ENCODE data around the gene CLCNKA.
"Not testable (repeated sequence)": the region's sequence is repeated elsewhere in the genome, so short reads cannot be mapped to it uniquely, and the experiment has no call there.

The CLCNKA gene

DNA sequence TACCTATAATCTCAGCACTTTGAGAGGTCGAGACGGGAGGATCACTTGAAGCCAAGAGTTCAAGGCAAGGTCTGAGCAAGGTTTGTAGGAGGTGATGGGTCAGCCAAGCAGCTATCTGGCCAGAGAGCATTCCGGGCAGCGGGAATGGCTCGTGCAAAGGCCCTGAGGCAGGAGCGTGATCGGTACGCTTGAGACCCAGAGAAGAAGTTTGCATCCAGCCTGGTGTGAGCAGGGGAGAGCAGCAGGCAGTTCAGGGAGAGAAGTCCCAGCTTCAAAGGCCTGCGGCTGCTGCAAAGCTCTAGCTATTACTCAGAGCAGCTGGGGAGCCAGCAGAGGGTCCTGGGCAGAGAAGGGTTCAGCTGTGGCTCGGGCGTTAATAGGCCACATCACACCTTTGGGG, 22.9 kb upstream of the CLCNKA start:
- no peak for DNase-seq

DNA sequence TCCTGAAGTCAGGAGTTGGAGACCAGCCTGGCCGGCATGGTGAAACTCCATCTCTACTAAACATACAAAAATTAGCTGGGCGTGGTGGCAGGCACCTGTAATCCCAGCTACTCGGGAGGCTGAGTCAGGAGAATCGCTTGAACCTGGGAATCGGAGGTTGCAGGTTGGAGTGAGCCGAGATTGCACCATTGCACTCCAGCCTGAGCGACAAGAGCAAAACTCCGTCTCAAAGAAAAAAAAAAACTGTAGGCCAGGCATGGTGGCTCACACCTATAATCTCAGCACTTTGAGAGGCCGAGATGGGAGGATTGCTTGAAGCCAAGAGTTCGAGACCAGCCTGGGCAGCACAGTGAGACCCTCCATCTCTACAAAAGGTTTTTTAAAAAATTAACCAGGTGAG, 20.6 kb upstream of the CLCNKA start:
- DNase-seq: not testable (repeated sequence)

DNA sequence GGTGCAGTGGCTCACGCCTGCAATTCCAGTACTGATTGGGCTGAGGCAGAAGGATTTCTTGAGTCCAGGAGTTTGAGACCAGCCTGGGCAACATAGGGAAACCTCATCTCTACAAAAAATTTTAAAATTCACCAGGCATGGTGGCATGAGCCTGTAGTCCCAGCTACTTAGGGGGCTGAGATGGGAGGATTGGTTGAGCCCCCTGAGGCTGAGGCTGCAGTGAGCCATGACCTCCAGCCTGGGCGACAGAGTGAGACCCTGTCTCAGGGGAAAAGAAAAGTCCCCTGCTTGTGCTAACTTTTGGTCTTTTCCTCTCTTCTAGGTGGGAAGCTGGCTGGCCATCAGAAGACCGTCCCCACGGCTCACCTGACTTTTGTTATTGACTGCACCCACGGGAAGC, 16.2 kb upstream of the CLCNKA start:
- DNase-seq: no peak

DNA sequence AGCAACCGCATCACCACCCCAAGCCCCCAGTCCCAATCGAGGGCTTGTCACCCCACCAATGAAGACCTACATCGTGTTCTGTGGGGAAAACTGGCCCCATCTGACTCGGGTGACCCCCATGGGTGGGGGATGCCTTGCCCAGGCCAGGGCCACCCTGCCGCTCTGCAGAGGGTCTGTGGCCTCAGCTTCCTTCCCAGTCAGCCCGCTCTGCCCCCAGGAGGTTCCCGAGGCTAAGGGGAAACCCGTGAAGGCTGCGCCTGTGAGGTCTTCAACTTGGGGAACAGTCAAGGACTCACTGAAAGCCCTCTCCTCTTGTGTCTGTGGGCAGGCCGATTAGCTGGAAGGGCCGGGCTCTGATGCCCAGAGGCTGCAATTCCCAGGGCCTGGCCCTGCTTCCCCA, 15.8 kb upstream of the CLCNKA start:
- no peak for DNase-seq

DNA sequence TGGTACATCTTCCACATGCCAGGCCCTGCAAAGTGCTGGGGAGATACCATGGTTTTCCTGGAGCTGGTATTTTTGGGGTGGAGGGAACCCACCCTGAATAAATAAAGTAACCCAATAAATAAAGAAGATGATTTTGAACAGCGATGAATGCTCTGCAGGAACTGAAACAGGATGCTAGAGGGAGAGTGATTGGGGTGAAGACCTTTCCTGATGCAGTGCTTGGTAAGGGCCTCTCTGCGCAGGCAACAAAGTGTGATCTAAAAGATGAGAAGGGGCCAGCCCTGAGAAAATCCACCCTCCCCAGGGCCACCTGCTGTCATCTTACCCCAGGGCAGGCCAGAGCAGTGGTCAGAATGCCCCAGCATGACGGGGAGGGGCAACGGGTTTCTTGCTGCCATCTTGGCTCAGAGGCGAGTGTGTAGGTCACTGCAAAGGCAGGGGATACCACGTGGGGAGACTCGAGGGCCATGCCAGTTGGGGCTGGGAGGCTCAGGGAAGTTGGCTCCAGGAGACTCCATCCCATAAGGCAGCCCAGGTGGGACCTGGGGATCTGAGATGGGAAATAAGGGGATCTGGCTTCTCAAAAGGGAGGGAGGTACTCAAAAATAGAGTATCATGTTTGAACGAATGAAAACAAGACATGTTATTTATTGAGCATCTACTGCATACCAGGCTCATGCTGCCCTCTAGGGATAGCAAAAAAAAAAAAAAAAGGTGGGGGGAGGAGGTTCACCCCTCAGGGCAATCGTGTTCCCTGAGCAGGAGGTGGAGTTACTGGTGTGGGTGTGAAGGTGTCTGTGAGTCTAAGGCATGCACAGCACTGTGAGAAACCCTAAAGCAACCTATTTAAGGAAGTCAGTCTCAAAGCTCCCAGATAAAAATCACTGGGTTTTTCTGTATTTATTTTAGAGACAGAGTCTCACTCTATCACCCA, 15.0 kb upstream of the CLCNKA start:
- no peak for DNase-seq

DNA sequence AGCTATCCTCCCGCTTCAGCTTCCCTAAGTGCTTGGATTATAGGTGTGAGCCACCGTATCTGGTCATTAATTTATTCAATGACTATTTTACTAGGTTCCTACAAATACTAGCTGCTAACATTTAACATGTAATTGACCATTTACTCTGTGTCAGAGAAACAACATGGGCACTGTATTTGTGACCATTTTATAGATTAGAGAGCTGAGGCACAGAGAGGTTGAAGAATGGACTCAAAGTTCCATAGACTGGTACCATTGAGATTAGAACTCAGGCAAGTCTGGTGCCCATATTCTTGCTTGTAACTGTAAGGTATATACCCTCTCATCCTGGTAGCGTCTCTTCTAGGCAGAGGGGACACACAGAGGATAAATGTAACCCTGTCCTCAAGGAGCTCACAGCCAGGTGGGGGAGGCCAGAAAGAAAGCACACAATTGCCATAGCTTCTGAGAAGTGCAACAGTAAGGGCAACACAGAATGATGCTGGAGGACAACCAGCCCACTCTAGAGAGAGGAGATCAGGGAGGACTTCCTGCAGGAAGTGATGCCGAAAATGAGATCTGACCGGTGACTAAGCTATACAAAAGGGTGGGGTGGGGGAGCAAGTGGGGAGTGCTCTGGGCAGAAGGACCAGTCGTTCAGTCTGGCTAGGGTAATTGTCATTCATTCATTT, 14.0 kb upstream of the CLCNKA start:
- DNase-seq: no peak

DNA sequence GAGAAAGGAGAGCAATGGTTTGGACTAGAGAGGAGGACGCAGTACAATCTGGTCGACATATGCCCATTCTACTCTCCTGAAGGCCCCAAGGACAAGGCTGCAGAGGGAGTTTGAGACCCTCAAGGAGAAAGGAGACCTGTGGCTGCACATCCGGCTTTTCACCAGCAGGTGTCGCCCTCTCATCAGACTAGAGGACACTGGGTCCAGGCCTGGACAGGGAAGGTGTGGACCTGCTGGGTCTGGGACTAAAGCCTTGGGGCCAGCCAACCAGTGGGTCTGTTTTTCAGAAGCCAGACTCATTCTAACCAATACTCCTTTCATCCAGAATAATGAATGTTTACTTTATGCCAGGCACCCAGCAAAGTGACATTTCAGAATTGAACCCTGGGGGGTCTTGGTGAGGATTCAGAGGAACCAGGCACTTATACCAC, 12.8 kb upstream of the CLCNKA start:
- DNase-seq: peak; percentile 7

DNA sequence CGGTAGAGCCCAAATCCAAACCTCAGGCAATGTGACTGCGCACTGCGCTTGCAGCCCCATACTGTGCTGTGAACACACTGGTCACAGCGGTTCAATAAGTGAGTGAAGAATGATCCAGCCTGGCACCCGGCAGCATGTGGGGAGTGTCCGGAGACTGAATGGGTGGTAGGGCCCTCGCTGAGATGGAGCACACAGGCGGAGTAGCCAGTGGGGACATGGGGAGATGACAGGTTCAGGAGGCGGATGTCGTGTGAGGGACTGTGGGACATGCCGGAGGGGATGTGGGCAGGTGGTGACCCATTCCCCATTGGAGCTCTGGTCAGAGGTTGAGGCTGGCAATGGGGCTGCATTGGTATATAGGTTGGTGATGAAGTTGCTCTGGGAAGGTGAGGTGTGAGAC, 12.2 kb upstream of the CLCNKA start:
- no peak for DNase-seq

DNA sequence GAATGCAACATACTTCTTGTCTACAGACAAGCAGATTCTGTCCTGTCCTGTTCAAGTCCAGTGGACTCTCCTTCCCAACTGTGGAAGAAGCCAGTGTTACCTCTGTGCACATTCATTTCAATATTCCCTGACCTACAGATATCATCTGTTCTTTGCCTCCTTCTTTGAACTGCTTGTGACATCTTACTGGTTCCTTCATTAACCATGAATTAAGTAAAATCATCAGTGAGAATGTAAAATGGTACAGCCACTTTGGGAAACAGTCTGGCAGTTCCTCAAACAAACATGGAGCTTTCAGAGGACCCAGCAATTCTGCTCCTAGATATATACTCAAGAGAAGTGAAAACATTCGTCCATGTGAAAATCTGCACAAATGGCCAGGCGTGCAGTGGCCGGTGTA, 11.0 kb upstream of the CLCNKA start:
- no peak for DNase-seq

DNA sequence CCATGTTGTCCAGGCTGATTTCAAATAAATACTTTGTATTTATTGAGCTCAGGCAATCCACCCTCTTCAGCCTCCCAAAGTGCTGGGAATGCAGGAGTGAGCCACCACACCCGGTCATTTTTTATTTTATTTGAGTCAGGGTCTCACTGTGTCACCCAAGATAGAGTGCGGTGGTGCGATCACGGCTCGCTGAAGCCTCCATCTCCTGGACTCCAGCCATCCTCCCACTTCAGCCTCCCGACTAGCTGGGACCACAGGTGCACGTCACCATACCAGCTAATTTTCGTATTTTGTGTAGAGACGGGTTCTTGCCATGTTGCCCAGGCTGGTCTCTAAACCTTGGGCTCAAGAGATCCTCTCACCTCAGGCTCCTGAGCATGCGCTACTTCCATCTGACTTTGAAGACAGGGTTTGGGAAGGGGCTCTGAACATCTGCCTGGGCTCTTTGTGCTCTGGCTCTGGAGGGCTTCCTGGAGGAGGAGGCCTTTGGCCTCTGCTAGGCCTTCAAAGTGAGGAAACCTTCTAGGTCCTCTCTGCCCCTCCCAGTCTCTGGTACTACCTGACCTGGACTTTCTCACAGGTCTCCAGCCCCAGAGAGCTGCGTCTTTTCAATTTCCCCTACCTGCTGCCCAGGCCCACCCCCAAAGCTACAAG, 9.8 kb upstream of the CLCNKA start:
- no peak for DNase-seq

DNA sequence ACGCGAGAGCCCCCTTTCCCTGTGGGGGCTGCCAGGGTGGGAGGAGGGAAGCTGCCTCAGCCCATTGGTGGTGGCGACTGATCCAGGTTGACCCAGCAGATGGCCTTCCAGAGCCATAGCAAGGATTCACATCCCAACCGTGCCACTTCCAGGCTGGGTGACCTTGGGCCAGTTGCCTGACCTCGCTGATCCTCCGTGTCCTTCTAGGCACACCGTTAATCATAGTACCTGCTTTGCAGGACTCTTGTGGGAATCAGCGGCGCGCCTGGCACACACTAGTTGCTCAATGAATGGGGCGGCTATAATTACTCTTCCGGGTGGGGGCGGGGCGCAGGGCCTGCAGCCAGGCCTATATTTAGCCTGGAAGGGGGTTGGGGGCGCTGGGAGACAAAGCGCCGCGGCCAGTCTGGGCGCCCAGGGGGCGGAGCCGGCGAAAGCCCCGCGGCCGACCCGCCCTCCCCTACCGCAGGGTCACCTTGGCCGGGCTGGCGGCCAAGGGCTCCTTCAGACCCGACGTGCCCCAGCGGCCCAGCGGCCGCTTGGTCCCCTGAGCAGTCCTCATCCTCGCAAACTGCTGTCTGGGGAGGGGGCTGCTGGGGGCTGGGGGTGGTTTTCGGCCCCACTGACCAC, 9.1 kb upstream of the CLCNKA start:
- DNase-seq: no peak

DNA sequence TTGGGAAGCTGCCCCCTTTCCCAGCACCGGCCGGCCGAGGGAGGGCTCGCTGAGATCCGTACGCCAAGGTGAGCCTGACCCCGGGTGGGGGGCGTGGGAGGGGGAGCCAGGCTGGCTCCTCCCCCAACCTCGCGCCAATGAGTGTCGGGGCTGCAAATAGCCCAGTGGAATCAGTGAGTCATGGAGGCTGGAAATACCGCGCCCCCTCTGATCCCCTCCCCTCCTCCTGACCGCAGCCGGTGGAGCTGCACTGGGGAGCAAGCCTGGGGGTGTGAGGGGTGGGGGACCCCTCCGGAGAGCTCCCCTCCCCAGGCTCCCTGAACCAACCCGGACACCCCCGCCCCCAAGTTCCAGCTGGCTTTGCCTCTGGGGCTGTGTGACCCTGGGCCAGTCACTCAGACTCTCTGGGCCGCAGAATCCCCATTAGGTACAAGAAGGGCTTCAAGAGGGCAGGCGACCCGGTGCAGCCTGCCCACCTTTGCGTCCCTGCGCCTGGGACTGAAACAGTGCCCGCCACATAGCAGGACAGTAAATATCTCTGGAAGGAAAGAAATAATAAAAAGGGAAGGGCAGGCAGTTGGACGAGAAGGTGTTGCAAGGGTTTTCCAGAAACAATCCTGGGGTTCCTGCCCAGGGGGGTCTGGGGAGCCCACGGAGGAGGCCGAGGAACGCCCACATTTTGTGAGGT, 8.5 kb upstream of the CLCNKA start:
- no peak for DNase-seq

DNA sequence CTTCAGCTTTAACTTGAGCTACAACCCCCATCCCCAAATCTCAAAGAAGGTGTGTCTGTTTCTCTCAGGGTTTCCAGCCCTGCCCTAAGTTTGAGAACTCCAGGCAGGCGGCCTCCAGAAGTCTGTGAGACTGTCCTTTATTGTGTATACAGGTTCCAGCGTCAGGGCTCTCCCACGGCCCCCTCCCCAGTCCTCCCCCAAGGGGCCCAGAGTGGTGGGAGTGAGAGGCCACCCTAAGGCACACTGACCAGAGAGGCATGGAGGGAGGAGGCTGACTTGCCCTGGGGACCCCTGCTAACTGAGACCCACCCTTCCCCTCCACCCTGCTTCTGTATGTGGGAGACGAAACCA, 8.0 kb upstream of the CLCNKA start:
- no peak for DNase-seq

DNA sequence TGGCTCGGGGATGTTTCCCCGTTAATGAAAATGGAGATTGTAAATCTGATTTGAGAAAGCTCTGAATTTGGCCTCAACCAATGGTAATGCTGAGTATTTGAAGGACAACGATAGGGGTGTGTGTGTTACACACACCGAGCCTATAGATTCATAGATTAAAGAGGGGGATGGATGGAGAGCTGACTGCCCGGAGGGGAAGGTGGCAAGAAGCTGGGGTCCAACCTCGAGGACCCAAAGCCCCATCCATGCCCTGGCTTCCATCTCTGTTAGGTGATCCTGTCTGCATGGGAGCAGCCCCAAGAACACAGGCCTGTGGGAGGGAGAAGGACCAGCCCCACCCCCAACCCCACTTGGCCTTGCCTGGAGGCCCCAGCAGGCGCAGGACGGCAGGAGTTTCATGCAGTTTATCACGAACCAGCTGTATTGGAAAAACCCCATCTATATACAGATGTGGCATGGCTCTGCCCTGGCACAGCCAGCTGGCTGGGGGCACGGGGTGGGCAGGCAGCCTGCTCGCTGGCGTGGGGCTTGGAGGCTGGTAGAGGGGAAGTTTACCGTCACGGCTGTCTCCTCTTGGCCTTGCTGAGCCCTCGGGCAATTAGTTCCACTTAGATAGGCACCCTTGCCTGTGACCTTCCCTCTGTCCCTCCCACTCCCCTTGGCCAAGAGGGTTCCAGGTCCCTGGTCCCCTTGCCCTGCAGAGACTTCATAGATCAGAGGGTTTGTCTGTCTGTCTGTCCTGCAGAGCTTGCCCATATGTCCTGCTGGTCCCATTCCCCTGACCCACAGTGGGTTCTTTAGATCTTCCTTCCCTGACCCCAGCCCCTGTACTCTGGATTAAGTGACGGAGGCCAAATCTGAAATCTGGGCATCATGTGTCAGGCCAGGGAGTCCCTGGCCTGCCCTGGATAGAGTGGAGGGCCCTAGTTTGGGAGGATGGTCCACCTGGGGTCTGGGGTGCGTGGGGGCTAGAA, 7.0 kb upstream of the CLCNKA start:
- DNase-seq: no peak

DNA sequence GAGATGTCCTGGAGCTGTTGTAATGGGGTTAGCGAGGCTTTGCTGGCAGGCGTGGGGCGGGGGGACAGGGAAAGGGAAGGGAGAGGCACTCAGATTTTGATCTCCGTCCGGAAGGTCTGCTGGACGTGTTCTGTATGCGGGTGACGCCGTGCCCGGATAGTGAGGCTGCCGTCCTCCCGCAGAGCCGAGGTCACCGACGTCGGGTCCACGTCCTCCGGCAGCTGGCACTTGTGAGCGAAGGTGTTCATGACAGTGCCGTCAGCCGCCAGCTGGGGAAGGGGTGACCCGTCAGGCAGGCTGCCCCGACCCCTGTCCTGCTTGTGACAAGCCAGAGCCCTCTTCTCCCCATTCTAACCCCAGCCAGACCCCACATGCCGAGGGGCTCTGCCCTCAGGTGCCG, 6.3 kb upstream of the CLCNKA start:
- DNase-seq: no peak

DNA sequence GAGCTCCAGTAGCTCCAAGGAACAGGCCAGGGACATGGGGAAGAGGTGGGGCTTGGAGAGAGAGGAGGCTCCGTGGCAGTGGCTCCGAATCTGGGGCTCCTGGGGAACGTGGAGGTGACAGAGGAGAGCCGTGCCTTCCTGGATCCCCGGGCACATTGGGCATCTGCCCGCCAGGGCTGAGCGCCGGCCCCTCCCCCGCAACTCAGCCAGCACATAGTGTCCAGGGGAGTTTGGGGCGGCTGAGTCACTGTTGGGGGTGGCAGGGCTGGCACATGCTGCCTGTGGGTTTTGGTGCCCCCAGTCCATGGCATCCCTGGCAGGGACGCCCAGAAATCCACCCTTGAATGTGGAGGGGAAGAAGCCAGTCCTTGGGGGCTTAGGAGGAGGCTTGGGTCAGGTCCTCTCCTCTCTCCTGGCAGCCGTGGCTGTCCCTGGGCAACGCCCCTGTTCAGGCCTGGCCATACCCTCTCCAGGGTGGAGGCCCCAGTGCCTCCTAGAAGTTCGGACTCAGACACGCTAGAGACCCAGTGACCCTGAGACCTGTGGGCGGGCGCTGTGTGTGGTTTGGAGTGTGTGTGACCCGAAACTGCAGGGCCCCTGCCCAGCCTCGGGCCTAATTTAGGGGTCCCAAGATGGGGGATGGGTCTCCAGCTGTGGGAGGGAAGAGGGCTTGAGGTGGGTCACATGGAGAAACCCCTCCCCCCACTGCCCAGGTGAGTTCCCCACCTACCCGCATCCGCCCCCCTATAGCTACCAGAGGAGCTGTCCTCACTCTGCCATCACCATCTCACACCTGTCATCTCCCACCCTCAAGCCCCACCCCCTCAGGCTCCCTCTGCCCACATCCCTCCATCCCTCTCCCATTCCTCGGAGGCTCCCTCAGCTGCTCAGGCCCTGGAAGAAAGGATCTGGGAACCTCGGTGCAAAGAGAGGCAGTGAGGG, 5.6 kb upstream of the CLCNKA start:
- DNase-seq: no peak

DNA sequence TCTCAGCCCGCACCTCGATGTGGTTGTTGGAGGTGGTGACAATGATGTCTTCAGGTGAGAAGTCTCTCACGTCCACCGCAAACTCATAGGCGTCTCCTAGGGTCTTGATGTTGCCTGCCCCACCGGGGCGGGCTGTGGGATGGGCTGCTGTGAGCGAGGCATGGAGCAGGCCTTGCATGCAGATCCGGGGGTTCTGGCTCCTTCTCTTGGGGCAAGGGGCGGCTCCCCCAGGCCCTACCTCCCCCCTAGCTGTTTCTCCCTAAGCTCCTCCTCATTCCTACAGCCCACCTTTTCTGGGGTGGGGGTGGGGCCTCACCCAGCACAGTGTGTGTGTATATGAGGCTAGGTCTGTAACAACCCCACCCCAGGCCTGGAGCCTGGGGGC, 4.8 kb upstream of the CLCNKA start:
- no peak for DNase-seq

DNA sequence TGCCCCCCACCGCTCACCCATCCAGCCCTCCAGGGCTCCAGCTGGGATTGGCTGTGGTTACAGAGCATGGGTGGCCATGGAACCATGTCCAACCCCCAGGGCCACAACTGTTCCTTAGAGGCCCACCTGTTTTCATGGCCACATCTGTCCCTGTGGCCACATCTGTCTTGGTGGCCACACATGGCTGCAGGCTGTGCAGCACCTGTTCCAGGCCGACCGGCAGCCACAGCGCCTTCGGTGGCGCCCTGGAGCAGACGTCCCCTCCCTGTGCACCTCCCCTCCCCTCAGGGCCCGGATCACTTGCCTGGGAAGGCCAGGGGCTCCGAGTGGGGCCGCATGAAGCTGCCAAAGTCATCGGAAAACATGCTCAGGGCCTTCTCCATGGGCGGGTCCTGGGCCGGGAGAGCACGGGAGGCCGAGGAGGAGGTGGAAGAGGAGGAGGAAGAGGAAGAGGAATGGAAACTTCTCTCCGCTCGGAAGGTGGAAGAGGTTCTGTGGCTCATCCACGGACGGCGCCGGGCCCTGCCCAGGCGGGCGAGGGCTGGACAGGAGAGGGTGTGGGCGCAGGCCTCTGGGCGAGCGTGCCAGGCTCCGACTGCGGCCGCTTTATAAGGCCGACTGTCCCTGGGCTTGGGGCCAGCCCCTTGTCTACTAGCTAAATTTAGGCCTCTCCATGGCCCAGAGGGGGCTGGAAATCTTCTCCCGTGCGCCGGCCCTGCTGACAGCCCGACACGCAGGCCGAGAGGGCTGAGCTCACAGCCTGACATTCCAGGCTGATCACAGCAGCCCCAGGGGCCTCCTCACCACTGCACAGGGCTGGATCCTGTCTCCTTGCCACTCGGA, 4.2 kb upstream of the CLCNKA start, which contains the start of gene HSPB7:
Gene HSPB7, minus strand, starts transcription at position 583 of the 843 bp plus-strand sequence. Its CDS starts 80 bp downstream, at position 503.
- no peak for DNase-seq

DNA sequence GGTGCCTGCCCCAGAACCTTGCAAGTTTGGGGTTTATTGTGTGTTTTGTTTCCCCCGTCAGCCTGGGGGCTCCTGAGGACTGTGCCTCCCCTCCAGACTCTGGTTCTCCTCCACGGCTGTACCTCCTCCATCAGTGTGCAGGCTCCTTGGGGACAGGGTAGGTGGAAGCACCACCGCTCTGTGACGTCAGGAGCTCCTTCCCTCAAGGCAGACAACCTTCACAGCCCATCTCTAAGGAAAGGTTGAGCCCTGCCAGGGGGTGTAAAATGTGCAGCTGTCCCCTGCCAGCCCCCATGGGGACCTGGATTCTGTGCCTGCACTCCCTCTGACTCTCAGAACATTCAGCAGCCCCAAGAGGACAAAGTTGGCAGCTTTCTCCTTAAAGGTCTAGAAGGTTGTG, 3.5 kb upstream of the CLCNKA start:
- no peak for DNase-seq

Data from NCI-H524 treated with DMSO at 0.1 percent for 48 hours (cell line).